Hepatocyte (in vitro differentiated cells): ENCODE data around the gene THSD4.

Source experiments
- EZH2 ChIP-seq: fragments of 200-600 bp; sonication (generic); IDR thresholded peaks from 2 replicates; pipeline ENCODE4 v1.6.1; 2016; ENCODE audit warnings: antibody characterized with exemption, mild to moderate bottlenecking, borderline replicate concordance
- TF ChIP-seq, protein P1 (sequence below): fragments of 200-600 bp; sonication (generic); IDR thresholded peaks from 2 replicates; pipeline ENCODE4 v1.5.1; 2016; ENCODE audit warnings: antibody characterized with exemption, mild to moderate bottlenecking; ENCODE audit not compliant: poor library complexity

GRCh38 chr15:71804226-71804625 lies 689.0 kb downstream of the THSD4 start:
- TF ChIP-seq, protein P1, sequence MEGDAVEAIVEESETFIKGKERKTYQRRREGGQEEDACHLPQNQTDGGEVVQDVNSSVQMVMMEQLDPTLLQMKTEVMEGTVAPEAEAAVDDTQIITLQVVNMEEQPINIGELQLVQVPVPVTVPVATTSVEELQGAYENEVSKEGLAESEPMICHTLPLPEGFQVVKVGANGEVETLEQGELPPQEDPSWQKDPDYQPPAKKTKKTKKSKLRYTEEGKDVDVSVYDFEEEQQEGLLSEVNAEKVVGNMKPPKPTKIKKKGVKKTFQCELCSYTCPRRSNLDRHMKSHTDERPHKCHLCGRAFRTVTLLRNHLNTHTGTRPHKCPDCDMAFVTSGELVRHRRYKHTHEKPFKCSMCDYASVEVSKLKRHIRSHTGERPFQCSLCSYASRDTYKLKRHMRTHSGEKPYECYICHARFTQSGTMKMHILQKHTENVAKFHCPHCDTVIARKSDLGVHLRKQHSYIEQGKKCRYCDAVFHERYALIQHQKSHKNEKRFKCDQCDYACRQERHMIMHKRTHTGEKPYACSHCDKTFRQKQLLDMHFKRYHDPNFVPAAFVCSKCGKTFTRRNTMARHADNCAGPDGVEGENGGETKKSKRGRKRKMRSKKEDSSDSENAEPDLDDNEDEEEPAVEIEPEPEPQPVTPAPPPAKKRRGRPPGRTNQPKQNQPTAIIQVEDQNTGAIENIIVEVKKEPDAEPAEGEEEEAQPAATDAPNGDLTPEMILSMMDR, result no peak
- no peak for TF ChIP-seq EZH2
